Activated CD4-positive, alpha-beta memory T cell treated with anti-CD3 and anti-CD28 coated beads for 36 hours (primary cell): Measurements from ENCODE around the gene SPTSSB. TPM values are rescaled to one million over a fixed set of nuclear protein-coding genes. Genes with fewer than 3 reads are reported as not detected.

Source experiments
- CTCF ChIA-PET: fragments of 350-600 bp; sonication (Branson Sonifier 250); formaldehyde crosslinking; loops from one replicate; lab custom pipeline; 2021; ENCODE audit warnings: antibody characterized with exemption, inconsistent platforms; lab: Charles Lee
- POLR2A ChIA-PET: fragments of 350-600 bp; sonication (Branson Sonifier 250); formaldehyde crosslinking; loops from one replicate; lab custom pipeline; 2021; ENCODE audit warnings: antibody characterized with exemption; lab: Charles Lee
- DNase-seq: peaks from one replicate; pipeline ENCODE4 v3.0.0-alpha.2; 2020
- H3K27ac Mint-ChIP-seq: one replicate; pipeline ENCODE4 v1.8.0; 2021; ENCODE audit warnings: mixed read lengths
- H3K27me3 Mint-ChIP-seq: one replicate; pipeline ENCODE4 v1.8.0; 2021; ENCODE audit warnings: mixed read lengths
- H3K36me3 Mint-ChIP-seq: one replicate; pipeline ENCODE4 v1.8.0; 2021; ENCODE audit warnings: mixed read lengths
- H3K4me1 Mint-ChIP-seq: one replicate; pipeline ENCODE4 v1.8.0; 2021; ENCODE audit warnings: low read depth, mixed read lengths
- H3K4me3 Mint-ChIP-seq: one replicate; pipeline ENCODE4 v1.8.0; 2021; ENCODE audit warnings: mild to moderate bottlenecking, mixed read lengths
- H3K9me3 Mint-ChIP-seq: one replicate; pipeline ENCODE4 v1.8.0; 2021; ENCODE audit warnings: mixed read lengths
- intact Hi-C: fragments of 100-400 bp; cut with micrococcal nuclease; formaldehyde crosslinking; loops from one replicate; pipeline ENCODE4 v1.15.1; 2023
- total RNA-seq, 2 experiments: library from RNA; stranded (reverse); gene quantifications; one replicate each; pipeline ENCODE4 v1.2.3, GENCODE V29; 2021

The SPTSSB gene
- total RNA-seq, 2 experiments from 2014 or later, result not detected

DNA sequence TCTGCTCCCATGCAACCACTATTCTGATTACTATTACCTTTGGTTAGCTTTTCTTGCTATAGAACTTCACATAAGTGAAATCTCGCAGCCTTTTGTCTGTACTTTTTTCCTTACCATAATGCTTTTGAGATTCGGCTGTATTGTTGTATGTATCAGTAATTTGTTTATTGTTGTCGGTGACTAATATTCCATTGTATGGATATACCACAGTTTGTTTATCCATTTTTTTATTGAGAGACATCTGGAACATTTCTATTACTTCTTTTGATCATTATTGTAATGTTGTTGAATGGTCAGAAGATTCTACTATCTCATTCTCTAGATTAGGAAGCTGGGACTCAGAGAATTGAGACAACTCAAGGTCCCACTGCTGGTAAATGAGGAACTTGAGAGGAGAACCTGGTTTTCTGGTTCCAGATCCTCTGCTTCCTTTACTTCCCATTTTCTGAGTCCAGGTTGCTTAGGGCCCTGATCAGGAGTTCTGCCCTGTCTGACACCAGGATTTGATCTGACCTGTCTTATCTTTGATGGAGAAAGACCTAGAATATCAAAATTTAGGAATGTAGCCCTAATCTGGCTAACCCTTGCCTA, 18.2 kb upstream of the SPTSSB start:
- no peaks in the 10 kb centered on the region for H3K36me3 Mint-ChIP-seq
- POLR2A ChIA-PET, result no interaction called here
- no peaks in the 10 kb centered on the region for H3K9me3 Mint-ChIP-seq
- peaks cover 20% of the 10 kb centered on the region for H3K4me1 Mint-ChIP-seq
- H3K27me3 Mint-ChIP-seq, result peaks cover 9% of the 10 kb centered on the region
- no peak for DNase-seq
- no peak overlapping the region for H3K27ac Mint-ChIP-seq
- CTCF ChIA-PET, result interaction anchor here (2.1 kb wide), 1 partner anchor 84 kb away, joined by 5 read pairs; no protein-coding TSS in a partner anchor
- H3K4me3 Mint-ChIP-seq, result no peak overlapping the region
- intact Hi-C loops, result no loop called here

DNA sequence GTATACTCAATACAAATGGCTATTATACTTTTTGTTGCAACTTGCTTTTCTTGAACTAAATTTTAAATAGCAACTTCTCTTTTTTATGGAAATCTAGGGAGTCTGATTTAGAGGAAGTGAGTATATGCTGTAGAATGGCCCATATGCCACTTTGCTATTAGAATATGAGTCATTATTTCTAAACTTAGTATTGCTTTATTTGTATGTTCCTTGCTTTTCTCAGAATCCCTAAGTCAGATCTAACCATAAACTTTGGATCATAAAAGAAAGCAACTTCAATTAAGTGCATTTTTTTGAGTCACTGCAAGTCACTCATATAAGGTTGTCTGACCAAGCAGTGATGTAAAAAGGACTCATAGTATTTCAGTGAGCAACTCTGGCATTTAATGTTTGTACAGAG, 17.5 kb upstream of the SPTSSB start:
- peaks cover 13% of the 10 kb centered on the region for H3K4me1 Mint-ChIP-seq
- no peaks in the 10 kb centered on the region for H3K36me3 Mint-ChIP-seq
- no peak overlapping the region for H3K27ac Mint-ChIP-seq
- no peak for DNase-seq
- ChIA-PET CTCF (no interaction called here), POLR2A (no interaction called here)
- intact Hi-C loops, result no loop called here
- H3K27me3 Mint-ChIP-seq, result peaks cover 13% of the 10 kb centered on the region
- no peak overlapping the region for H3K4me3 Mint-ChIP-seq
- H3K9me3 Mint-ChIP-seq, result no peaks in the 10 kb centered on the region

DNA sequence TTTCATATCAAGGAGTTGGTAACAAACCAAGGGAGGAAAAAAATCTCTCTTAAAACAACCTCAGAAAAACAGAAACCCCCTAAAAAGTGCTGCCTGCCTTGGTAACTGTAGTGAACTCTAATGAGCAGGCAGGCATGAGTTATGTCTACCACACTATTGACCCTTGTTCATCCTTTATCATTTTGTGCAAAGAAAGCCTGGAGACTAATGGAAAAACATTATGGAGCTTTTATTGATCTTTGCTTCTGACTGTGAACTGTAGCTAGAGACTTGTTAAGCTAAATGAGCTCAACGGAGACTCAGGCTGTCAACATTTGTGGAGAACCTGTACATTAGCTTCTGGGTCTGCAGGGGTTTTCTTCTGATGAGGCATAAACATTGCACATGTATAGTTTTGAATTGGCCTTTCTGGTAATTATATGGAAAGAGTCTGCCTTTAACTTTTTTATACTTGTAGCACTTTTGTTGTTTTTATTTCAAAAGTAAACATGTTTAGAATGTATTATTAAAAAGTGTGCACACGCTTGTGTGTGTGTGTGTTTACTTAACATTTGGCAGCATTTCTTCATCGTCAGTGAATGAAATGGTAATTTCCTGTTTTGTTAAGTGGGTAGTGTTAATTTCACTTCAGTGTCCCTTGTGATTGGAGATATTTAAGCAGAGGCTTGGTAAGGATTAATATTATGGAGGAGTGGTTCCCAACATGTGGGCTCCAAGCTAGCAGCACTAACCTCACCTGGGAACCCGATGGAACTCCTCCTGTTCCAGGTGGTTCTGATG, 15.9 kb upstream of the SPTSSB start:
- Mint-ChIP-seq H3K9me3 (no peaks in the 10 kb centered on the region), H3K36me3 (no peaks in the 10 kb centered on the region), H3K27ac (no peak overlapping the region), H3K27me3 (peaks cover 16% of the 10 kb centered on the region), H3K4me3 (no peak overlapping the region), H3K4me1 (peaks cover 1% of the 10 kb centered on the region)
- CTCF ChIA-PET, result no interaction called here
- intact Hi-C loops, result no loop called here
- no peak for DNase-seq
- POLR2A ChIA-PET, result no interaction called here

DNA sequence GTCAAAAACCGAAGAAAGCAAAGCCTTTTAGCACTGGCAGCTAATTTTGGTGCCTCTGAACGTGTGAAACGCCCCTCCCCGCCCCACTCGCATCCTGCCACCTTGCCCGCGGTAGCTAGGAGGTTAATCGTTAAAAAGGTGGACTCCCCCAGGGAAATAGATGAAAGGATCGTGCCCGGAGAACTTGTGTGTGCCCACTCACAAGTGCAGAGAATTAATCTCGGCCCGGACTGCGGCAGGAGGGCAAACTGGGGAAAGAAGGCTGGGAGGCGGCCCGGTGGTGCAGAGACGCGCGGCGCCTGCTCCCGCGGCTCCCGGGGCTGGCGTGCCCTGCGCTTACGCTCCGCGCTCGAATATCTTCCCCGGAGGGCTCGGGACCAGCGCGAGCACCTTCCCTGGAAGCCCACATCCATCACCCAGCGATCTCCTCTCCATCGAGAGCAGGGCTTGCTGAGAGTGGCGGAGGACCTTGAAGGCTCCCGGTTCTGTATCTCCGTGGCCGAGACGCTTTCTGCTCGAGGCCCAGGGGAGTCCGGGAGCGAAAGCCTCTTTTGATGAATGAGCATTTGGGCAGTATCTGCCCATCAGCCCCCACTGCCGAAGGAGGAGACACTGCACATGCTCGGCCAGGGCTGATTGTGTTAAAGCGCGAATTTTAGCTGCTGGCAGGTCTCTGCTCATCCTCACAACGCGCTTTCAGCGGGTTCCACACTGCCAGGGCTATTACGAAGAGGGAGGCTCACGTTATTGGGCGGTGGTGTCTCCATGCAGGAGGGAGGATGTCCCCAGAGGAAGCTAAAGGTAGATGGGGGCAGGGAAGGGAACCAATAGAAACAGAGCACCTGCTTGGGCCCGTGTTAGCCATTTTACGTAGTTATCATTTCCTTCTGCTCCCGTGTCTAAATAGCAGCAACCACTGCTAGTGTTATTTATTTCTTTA, 1.3 kb upstream of the SPTSSB start:
- no peak overlapping the region for H3K27ac Mint-ChIP-seq
- DNase-seq, result no peak
- intact Hi-C loops, result no loop called here
- ChIA-PET CTCF (interaction anchor here (1.1 to 1.8 kb wide), 3 partner anchors 20 to 97 kb away, joined by 3 to 6 read pairs (median 3); no protein-coding TSS in a partner anchor), POLR2A (interaction anchor here (0.6 kb wide), 1 partner anchor 34 kb away, joined by 5 read pairs; no protein-coding TSS in a partner anchor)
- H3K27me3 Mint-ChIP-seq, result peaks cover 23% of the 10 kb centered on the region
- H3K36me3 Mint-ChIP-seq, result no peaks in the 10 kb centered on the region
- H3K4me1 Mint-ChIP-seq, result peaks cover 8% of the 10 kb centered on the region
- peak overlapping the region; percentile 74 for H3K4me3 Mint-ChIP-seq
- no peaks in the 10 kb centered on the region for H3K9me3 Mint-ChIP-seq

DNA sequence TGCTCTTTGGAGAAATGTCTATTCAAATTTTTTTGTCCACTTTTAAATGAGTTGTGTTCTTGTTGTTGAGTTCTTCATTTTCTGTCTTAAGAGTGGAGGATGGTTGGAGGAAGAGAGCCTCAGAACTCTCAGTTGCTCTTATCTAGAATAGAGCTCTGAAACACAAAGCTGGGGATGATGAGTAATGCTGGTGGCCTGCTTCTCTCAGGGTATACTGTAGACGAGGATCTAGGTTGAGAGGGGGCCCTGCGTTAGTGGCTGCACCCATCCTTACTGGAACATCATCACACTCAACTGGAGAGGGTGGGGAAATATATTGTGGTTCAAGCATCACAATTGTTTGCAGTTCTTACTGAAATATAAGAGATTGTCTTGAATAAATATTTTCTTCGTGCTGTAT, 1.8 kb downstream of the SPTSSB start:
- no peak for DNase-seq
- POLR2A ChIA-PET, result no interaction called here
- Mint-ChIP-seq H3K36me3 (no peaks in the 10 kb centered on the region), H3K9me3 (no peaks in the 10 kb centered on the region), H3K4me3 (no peak overlapping the region), H3K27me3 (peaks cover 23% of the 10 kb centered on the region), H3K4me1 (peaks cover 8% of the 10 kb centered on the region), H3K27ac (no peak overlapping the region)
- intact Hi-C loops, result no loop called here
- CTCF ChIA-PET, result no interaction called here

DNA sequence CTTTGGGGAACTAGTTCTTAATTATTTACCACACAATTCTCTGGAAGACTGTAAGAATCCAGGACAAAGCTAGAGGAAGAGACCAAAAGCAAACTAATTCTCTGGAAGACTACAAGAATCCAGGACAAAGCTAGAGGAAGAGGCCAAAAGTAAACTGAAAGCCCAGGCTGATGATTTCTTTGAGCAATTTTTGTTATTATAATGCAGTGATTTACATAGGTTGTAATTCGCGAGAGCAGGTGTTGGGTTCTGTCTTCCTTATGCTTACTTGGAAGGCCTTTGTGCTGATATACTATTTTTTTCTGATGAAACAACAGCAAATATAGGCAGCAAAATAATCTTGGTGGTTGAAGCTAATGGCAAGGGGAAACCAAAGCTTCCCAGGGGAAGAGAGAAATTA, 5.2 kb downstream of the SPTSSB start:
- Mint-ChIP-seq H3K27ac (no peak overlapping the region), H3K4me3 (no peak overlapping the region), H3K4me1 (no peaks in the 10 kb centered on the region), H3K36me3 (no peaks in the 10 kb centered on the region), H3K27me3 (peaks cover 9% of the 10 kb centered on the region), H3K9me3 (no peaks in the 10 kb centered on the region)
- no peak for DNase-seq
- ChIA-PET POLR2A (no interaction called here), CTCF (no interaction called here)
- intact Hi-C loops, result no loop called here

DNA sequence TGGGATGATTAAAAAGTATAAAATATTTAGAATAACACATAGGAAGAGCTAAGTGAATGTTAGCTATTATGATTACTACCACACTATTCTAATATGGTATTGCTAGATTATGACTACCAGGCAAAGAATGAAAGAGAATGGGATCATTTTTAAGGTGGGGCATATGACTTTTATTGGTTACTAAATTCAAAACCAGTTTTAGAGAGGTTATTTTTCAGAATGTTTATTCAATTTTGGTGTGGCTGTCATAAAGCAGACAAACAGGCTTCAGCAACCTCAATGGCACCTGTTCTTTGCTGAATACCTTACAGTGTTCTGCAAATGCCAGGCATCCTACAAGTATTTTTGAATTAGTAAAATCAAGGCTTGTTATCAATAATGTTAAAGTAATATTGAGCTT, 12.8 kb downstream of the SPTSSB start:
- Mint-ChIP-seq H3K27me3 (peaks cover 4% of the 10 kb centered on the region), H3K27ac (no peak overlapping the region), H3K36me3 (no peaks in the 10 kb centered on the region), H3K9me3 (no peaks in the 10 kb centered on the region), H3K4me1 (no peaks in the 10 kb centered on the region), H3K4me3 (no peak overlapping the region)
- no peak for DNase-seq
- POLR2A ChIA-PET, result no interaction called here
- intact Hi-C loops, result no loop called here
- CTCF ChIA-PET, result interaction anchor here (1.2 kb wide), 1 partner anchor 84 kb away, joined by 4 read pairs; no protein-coding TSS in a partner anchor

DNA sequence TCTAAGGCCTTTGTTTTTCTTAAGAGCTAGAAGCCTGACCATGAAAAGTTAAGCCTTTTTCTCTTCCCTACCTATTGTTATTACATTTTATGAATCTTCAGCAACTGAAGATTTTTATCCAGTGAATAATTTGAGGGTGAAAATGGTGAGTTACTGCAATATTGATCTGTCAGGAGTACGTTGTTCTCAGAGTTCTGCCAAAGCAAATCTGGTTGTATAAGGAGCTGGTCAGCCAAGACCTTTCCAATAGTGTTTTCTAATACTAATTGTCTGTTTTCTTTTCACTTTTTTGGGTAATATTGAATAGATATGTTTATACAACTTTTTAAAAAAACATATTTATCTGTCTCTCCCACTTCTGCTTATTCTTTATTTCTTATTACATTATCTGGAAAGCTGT, 15.0 kb downstream of the SPTSSB start:
- no peak for DNase-seq
- no peak overlapping the region for H3K4me3 Mint-ChIP-seq
- no peaks in the 10 kb centered on the region for H3K9me3 Mint-ChIP-seq
- H3K27me3 Mint-ChIP-seq, result peaks cover 6% of the 10 kb centered on the region
- ChIA-PET CTCF (interaction anchor here (1.9 kb wide), 1 partner anchor 81 kb away, joined by 4 read pairs; no protein-coding TSS in a partner anchor), POLR2A (no interaction called here)
- H3K27ac Mint-ChIP-seq, result no peak overlapping the region
- no peaks in the 10 kb centered on the region for H3K4me1 Mint-ChIP-seq
- no peaks in the 10 kb centered on the region for H3K36me3 Mint-ChIP-seq
- intact Hi-C loops, result no loop called here

DNA sequence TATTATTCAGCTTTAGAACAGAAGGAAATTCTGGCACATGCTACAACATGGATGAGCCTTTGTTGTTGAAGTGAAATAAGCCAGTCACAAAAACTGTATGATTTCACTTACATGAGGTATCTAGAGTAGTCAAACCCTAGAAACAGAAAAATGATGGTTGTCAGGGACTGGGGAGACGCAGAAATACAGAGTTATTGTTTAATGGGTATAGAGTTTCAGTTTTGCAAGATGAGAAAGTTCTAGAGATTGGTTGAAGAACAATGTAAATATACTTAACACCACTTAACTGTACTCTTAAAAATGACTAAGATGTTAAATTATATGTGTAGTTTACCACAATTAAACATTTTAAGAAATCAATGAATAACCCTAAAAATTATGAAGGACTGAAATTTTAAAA, 15.8 kb downstream of the SPTSSB start:
- POLR2A ChIA-PET, result no interaction called here
- intact Hi-C loops, result no loop called here
- CTCF ChIA-PET, result interaction anchor here (1.9 kb wide), 1 partner anchor 80 kb away, joined by 4 read pairs; no protein-coding TSS in a partner anchor

DNA sequence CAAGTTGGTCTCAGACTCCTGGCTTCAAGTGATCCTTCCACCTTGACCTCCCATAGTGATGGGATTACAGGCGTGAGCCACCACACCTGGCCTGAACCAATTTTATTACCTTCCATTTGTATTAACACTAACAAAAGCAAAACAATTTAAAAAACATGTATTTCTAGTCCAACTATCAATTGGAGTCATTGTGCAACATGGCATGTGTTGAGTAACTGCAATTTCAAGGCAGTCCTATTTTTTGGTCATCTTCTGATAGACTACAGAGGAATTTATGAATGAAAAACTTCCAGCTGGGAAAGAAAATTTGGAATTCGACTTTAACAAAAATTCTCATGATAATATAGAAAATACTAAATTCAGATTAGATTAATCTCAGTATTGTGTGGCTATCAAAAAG, 16.8 kb downstream of the SPTSSB start:
- DNase-seq, result no peak
- Mint-ChIP-seq H3K4me3 (no peak overlapping the region), H3K36me3 (no peaks in the 10 kb centered on the region), H3K27ac (no peak overlapping the region), H3K27me3 (peaks cover 8% of the 10 kb centered on the region), H3K4me1 (peaks cover 11% of the 10 kb centered on the region), H3K9me3 (no peaks in the 10 kb centered on the region)
- CTCF ChIA-PET, result no interaction called here
- POLR2A ChIA-PET, result no interaction called here
- intact Hi-C loops, result no loop called here

More for the DNA sequence above, 15.8 kb downstream of the SPTSSB start:
- DNase-seq, result no peak
- no peak overlapping the region for H3K27ac Mint-ChIP-seq
- H3K9me3 Mint-ChIP-seq, result no peaks in the 10 kb centered on the region
- H3K36me3 Mint-ChIP-seq, result no peaks in the 10 kb centered on the region
- H3K27me3 Mint-ChIP-seq, result peaks cover 6% of the 10 kb centered on the region
- no peak overlapping the region for H3K4me3 Mint-ChIP-seq
- peaks cover 3% of the 10 kb centered on the region for H3K4me1 Mint-ChIP-seq

DNA sequence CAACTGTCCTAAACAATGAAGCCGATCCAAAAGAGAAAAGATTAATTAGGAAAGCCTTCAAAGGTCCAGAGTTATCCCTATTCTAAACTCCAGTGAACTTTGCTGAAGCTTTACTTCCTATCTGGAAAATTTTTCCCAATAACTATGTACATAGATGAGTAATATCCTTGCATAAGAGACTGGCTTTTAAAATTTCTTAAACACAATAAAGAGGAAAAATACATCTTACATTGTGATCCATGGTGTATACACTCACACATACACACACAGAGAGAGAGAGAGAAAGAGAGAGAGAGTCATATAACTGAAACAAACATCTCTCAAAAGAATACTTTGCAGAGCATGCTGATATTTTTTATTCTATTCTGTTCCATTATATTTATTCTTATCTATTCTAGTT, 20.0 kb downstream of the SPTSSB start:
- ChIA-PET POLR2A (no interaction called here), CTCF (interaction anchor here (0.5 kb wide), 1 partner anchor 109 kb away, joined by 5 read pairs; no protein-coding TSS in a partner anchor)
- H3K27ac Mint-ChIP-seq, result no peak overlapping the region
- intact Hi-C loops, result no loop called here
- no peak overlapping the region for H3K4me3 Mint-ChIP-seq
- no peaks in the 10 kb centered on the region for H3K36me3 Mint-ChIP-seq
- no peak for DNase-seq
- no peaks in the 10 kb centered on the region for H3K9me3 Mint-ChIP-seq
- peaks cover 27% of the 10 kb centered on the region for H3K4me1 Mint-ChIP-seq
- peaks cover 13% of the 10 kb centered on the region for H3K27me3 Mint-ChIP-seq

DNA sequence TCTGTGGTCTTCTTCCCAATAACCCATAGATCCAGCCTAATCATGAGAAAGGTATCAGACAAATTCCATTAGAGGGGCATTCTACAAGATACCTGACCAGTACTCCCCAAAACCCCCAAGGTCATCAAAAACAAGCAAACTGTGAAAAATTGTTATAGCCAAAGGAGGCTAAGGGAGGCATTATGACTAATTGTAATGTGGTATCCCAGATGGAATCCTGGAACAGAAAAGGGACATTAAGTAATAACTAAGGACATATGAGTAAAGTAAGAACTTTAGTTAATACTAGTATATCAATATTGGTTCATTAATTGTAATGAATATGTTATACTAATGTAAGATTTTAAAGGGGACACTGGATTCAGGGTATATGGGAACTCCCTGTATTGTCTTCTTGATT, 20.4 kb downstream of the SPTSSB start:
- POLR2A ChIA-PET, result no interaction called here

More for the DNA sequence above, 20.4 kb downstream of the SPTSSB start:
- no peak for DNase-seq
- CTCF ChIA-PET, result no interaction called here
- peaks cover 27% of the 10 kb centered on the region for H3K4me1 Mint-ChIP-seq
- intact Hi-C loops, result loop anchor here (1.0 kb wide), 1 partner anchor 42 kb away; no protein-coding TSS in a partner anchor
- no peaks in the 10 kb centered on the region for H3K9me3 Mint-ChIP-seq
- no peaks in the 10 kb centered on the region for H3K36me3 Mint-ChIP-seq
- H3K4me3 Mint-ChIP-seq, result no peak overlapping the region
- peaks cover 13% of the 10 kb centered on the region for H3K27me3 Mint-ChIP-seq
- H3K27ac Mint-ChIP-seq, result no peak overlapping the region
